GM23248 (cell line): ENCODE data around the gene RPS10. TPM values are rescaled to one million over a fixed set of nuclear protein-coding genes. Genes with fewer than 3 reads are reported as not detected.

Experiments used
- DNase-seq: peaks from one replicate; pipeline ENCODE4 v3.0.0-alpha.2; 2015
- H2AFZ ChIP-seq: fragments of 200-600 bp; sonication (generic); 2 replicates; pipeline ENCODE4 v1.6.1; 2016; ENCODE audit warnings: antibody characterized with exemption
- H3F3A ChIP-seq: fragments of 200-600 bp; sonication (generic); 2 replicates; pipeline ENCODE4 v1.6.1; 2016; ENCODE audit warnings: mild to moderate bottlenecking, antibody characterized with exemption, mixed run types; ENCODE audit not compliant: insufficient read depth
- H3K27ac ChIP-seq: fragments of 200-600 bp; sonication (generic); 2 replicates; pipeline ENCODE4 v1.5.1; 2016; ENCODE audit warnings: mild to moderate bottlenecking
- H3K27me3 ChIP-seq: fragments of 200-600 bp; sonication (generic); replicated peaks from 2 replicates; pipeline ENCODE4 v1.6.1; 2016; ENCODE audit warnings: mild to moderate bottlenecking; ENCODE audit not compliant: insufficient read depth
- H3K36me3 ChIP-seq: fragments of 200-600 bp; sonication (generic); 2 replicates; pipeline ENCODE4 v1.6.1; 2016; ENCODE audit warnings: low read depth, mild to moderate bottlenecking
- H3K4me1 ChIP-seq: fragments of 200-600 bp; sonication (generic); 2 replicates; pipeline ENCODE4 v1.6.1; 2016; ENCODE audit warnings: mild to moderate bottlenecking; ENCODE audit not compliant: insufficient read depth
- H3K4me2 ChIP-seq: fragments of 200-600 bp; sonication (generic); one replicate; pipeline ENCODE4 v1.6.1; 2016; ENCODE audit warnings: mild to moderate bottlenecking; ENCODE audit not compliant: unreplicated experiment
- H3K4me3 ChIP-seq: fragments of 200-600 bp; sonication (generic); 2 replicates; pipeline ENCODE4 v1.5.1; 2016; ENCODE audit warnings: mild to moderate bottlenecking
- H3K79me2 ChIP-seq: fragments of 200-600 bp; sonication (generic); 2 replicates; pipeline ENCODE4 v1.6.1; 2016; ENCODE audit warnings: mild to moderate bottlenecking; ENCODE audit not compliant: insufficient read depth
- H3K9ac ChIP-seq: fragments of 200-600 bp; sonication (generic); 2 replicates; pipeline ENCODE4 v1.6.1; 2016; ENCODE audit warnings: mild to moderate bottlenecking
- H3K9me2 ChIP-seq: fragments of 200-600 bp; sonication (generic); 2 replicates; pipeline ENCODE4 v1.6.1; 2016; ENCODE audit warnings: mixed run types, mild to moderate bottlenecking, moderate library complexity; ENCODE audit not compliant: insufficient read depth
- H3K9me3 ChIP-seq: fragments of 200-600 bp; sonication (generic); one replicate; pipeline ENCODE4 v1.6.1; 2017; ENCODE audit warnings: low read depth
- H4K20me1 ChIP-seq: fragments of 200-600 bp; sonication (generic); 2 replicates; pipeline ENCODE4 v1.6.0; 2016; ENCODE audit not compliant: insufficient read depth
- EZH2 ChIP-seq: fragments of 200-600 bp; sonication (generic); IDR thresholded peaks from 2 replicates; pipeline ENCODE4 v1.6.1; 2018; ENCODE audit warnings: antibody characterized with exemption, mild to moderate bottlenecking; ENCODE audit not compliant: insufficient read depth, poor library complexity, severe bottlenecking
- EZH2phosphoT487 ChIP-seq: fragments of 200-600 bp; sonication (generic); IDR thresholded peaks from 2 replicates; pipeline ENCODE4 v1.6.1; 2018; ENCODE audit warnings: antibody characterized with exemption, moderate library complexity, mild to moderate bottlenecking, low read depth; ENCODE audit not compliant: insufficient read depth
- WGBS, 2 experiments: methylation state at CpG; one replicate each; pipeline ENCODE4 v1.1.6; 2015 to 2017; ENCODE audit warnings: low lambda C conversion rate in 2 of 2, low coverage in 1 of 2; ENCODE audit errors: missing lambda C conversion rate in 2 of 2; 5-methylcytosine and 5-hydroxymethylcytosine counted together
- in situ Hi-C: fragments of 300-500 bp; cut with MboI; formaldehyde crosslinking; loops from 2 replicates; pipeline ENCODE4 v1.15.0; 2020
- polyA plus RNA-seq: library from polyadenylated mRNA; unstranded; fragments of >200 nt; fragmentation: Nextera tagmentation; extraction: Ambion mirVana; gene quantifications from 2 replicates; pipeline ENCODE4 v1.2.1, GENCODE V29; 2016
- total RNA-seq: library from RNA; depleted of rRNA; stranded (reverse); fragments of >200 nt; shearing (Covaris generic); gene quantifications from 2 replicates; pipeline ENCODE4 v1.2.3, GENCODE V29; 2014

Gene RPS10
- total and polyA plus RNA-seq, 2 experiments from 2014 or later: 596 to 2,539 TPM

DNA sequence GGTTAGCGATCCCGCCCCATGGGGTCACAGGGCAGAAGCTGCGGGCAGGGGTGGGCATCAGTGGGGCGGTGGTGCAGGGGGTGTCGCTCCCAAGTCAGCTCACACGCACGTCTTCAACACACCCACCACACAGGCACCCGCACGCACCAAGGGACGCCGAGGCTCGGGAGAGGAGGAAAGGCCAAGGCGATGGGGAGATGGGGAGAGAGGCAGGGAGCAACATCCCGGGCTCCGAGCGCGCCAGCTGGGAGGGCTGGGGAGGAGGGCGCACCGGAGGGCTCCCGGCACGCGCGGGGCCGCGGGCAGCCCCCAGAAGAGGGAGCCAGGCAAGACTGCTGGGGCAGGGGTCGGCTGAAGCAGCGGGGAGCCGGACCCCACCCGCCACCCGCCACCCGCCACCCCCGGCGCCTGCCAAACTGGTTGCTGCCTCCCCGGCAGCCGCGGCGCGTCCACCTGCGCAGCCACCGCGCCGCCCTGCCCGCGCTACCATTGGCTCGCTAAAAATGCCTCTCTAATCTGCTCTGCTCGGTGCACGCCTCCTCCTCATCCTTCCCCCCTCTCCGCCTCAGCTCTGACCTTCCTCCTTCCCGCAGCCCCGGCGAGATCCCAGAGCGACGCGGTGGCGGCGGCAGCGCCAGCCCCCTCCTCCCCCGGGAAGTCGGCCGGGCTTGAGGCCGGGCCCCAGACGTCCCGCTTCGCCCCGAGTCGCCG, 39.8 kb upstream of the RPS10 start, which contains the start of gene PACSIN1:
TSS of gene PACSIN1 (plus strand) at position 546 of the 711 bp plus-strand sequence. CDS start 60,230 bp downstream, outside the sequence.
- DNase-seq: peak; percentile 27
- peak within 1 kb of the TSS; percentile 61 for H3K4me3 ChIP-seq
- peak within 1 kb of the TSS; percentile 51 for H3K4me2 ChIP-seq
- H3K4me1 ChIP-seq: no peaks in the 10 kb centered on the region
- no peaks in the 10 kb centered on the region for H3K79me2 ChIP-seq
- no peak within 1 kb of the TSS for H3K9ac ChIP-seq
- H3K9me2 ChIP-seq: no peaks in the 10 kb centered on the region
- H3F3A ChIP-seq: no peaks in the 10 kb centered on the region
- whole genome bisulfite sequencing, 2 experiments: 2 to 5% methylated on average over 47 to 56 of the region's 67 CpGs
- no peaks in the 10 kb centered on the region for H4K20me1 ChIP-seq
- TF ChIP-seq EZH2phosphoT487 (no peak), EZH2 (no peak)
- peaks cover 16% of the 10 kb centered on the region for H3K27me3 ChIP-seq
- H2AFZ ChIP-seq: peak within 1 kb of the TSS; percentile 69
- in situ Hi-C loops: no loop called here
- H3K9me3 ChIP-seq: no peaks in the 10 kb centered on the region
- H3K27ac ChIP-seq: no peak within 1 kb of the TSS
- H3K36me3 ChIP-seq: no peaks in the 10 kb centered on the region

DNA sequence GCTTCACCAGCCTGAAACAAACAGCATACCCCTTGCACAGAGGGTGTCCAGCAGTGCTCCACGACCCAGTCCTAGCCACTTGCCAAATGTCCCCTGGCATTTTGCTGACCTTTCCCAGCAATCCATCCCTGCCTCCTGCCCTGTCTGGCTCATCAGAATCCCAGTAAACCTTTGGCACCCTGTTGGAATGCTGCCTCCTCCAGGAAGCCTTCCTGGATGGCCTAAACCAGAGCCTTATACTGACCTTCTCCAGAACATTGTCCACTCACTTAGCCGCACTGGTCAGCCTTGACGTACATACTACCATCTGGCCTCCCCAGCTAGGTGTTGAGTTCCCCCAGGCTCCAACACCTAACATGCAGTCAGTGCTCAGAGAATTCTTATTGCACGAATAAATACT, 38.0 kb upstream of the RPS10 start:
- no peaks in the 10 kb centered on the region for H3K36me3 ChIP-seq
- no peaks in the 10 kb centered on the region for H3K9me3 ChIP-seq
- TF ChIP-seq EZH2phosphoT487: no peak
- no peak for TF ChIP-seq EZH2
- in situ Hi-C loops: no loop called here
- H3K9ac ChIP-seq: no peak overlapping the region
- no peak overlapping the region for H3K4me2 ChIP-seq
- H3K79me2 ChIP-seq: no peaks in the 10 kb centered on the region
- WGBS, 2 experiments: 78 to 85% methylated on average over 4 of the region's 4 CpGs
- H3F3A ChIP-seq: no peaks in the 10 kb centered on the region
- no peaks in the 10 kb centered on the region for H3K9me2 ChIP-seq
- no peak overlapping the region for H3K4me3 ChIP-seq
- H3K27ac ChIP-seq: no peak overlapping the region
- no peak for DNase-seq
- H2AFZ ChIP-seq: no peak overlapping the region
- no peaks in the 10 kb centered on the region for H4K20me1 ChIP-seq
- no peaks in the 10 kb centered on the region for H3K4me1 ChIP-seq
- peaks cover 16% of the 10 kb centered on the region for H3K27me3 ChIP-seq

DNA sequence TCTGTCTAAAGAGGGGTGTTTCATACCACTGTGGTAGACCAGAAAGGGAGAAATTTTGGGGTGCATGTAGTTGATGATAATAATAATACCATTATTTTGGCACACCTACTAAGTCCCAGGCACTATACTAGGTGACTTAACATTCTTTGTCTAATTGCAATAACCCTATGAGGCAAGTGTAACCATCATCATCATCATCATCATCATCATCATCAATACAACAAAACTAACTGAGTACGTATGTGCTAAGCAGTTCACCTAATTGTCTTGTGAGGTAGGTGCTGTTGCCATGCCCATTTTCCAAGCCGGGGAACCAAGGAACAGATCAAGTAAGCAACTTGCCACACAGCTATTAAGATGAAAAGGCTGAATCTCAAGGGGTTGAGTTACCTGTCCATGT, 37.4 kb upstream of the RPS10 start:
- no peak for DNase-seq
- TF ChIP-seq EZH2 (no peak), EZH2phosphoT487 (no peak)
- Histone ChIP-seq H4K20me1 (no peaks in the 10 kb centered on the region), H3K36me3 (no peaks in the 10 kb centered on the region), H3K4me2 (no peak overlapping the region), H3K4me1 (no peaks in the 10 kb centered on the region), H2AFZ (no peak overlapping the region), H3K9ac (no peak overlapping the region), H3K79me2 (no peaks in the 10 kb centered on the region), H3K27ac (no peak overlapping the region), H3F3A (no peaks in the 10 kb centered on the region), H3K4me3 (no peak overlapping the region), H3K27me3 (peaks cover 16% of the 10 kb centered on the region), H3K9me3 (no peaks in the 10 kb centered on the region), H3K9me2 (no peaks in the 10 kb centered on the region)
- in situ Hi-C loops: no loop called here
- WGBS, 2 experiments: 76% methylated on average over 2 of the region's 2 CpGs

DNA sequence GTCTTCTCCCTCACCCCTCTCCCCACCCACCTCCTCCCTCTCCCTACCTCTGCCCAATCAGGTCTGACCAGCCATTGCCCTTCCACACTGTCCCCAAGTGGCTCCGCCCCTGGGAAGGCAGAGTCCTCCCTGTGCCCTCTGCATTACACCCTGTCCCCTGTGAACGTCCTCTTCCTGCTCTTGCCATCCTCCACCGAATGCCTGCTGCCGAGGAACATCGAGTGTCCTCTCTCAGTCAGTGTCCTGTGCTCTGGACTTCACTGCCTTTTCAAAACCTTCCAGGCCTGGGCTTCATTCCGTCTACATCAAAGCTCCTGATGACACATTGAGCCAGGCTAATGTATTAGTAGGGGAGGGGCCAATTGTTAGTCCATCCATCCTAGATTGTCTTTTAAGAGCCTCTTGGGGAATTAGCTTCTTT, 36.7 kb upstream of the RPS10 start:
- Histone ChIP-seq H4K20me1 (no peaks in the 10 kb centered on the region), H3K27me3 (peaks cover 16% of the 10 kb centered on the region), H2AFZ (peak overlapping the region; percentile 65; the same call in 1 of the 2 replicates), H3K9ac (no peak overlapping the region), H3K9me2 (no peaks in the 10 kb centered on the region), H3K4me2 (no peak overlapping the region), H3K36me3 (no peaks in the 10 kb centered on the region), H3K4me1 (no peaks in the 10 kb centered on the region), H3K4me3 (no peak overlapping the region), H3K27ac (no peak overlapping the region), H3F3A (no peaks in the 10 kb centered on the region), H3K79me2 (no peaks in the 10 kb centered on the region), H3K9me3 (no peaks in the 10 kb centered on the region)
- no peak for TF ChIP-seq EZH2
- TF ChIP-seq EZH2phosphoT487: no peak
- peak; percentile 34 for DNase-seq
- 17 to 20% methylated on average over 6 of the region's 6 CpGs for WGBS, 2 experiments
- in situ Hi-C loops: no loop called here
